HepG2 (cell line): ENCODE data around the gene CPNE2. TPM values are rescaled to one million over a fixed set of nuclear protein-coding genes. Genes with fewer than 3 reads are reported as not detected.
A peak's percentile ranks its signal among the peaks of the same experiment; 100 is the strongest.

Experiments
- ATAC-seq: fragments of 200-7000 bp; cut with Tn5 transposase; 3 replicates; pipeline ENCODE4 v1.9.1; 2020; ENCODE audit warnings: mild to moderate bottlenecking, moderate library complexity
- BruUV-seq: library from RNA; stranded (reverse); fragments of 400-500 nt; replicated peaks from 2 replicates; lab custom pipeline; 2021; lab: Mats Ljungman, UMichigan
- CTCF ChIA-PET: fragments of 300-600 bp; formaldehyde crosslinking; extraction: SDS; loops from one replicate; lab custom pipeline; 2021; ENCODE audit warnings: low total read pairs, inconsistent platforms, low intra/inter-chr PET ratio; lab: Yijun Ruan, JAX
- POLR2A ChIA-PET: fragments of 350-600 bp; sonication (Branson Sonifier 250); formaldehyde crosslinking; loops from one replicate; lab custom pipeline; 2020; ENCODE audit warnings: antibody characterized with exemption, inconsistent platforms; lab: Yijun Ruan, JAX
- DNase-seq: peaks from one replicate; pipeline ENCODE4 v3.0.0-alpha.2; 2015; ENCODE audit warnings: low spot score
- FAIRE-seq: peaks from 3 replicates; lab custom pipeline; 2011; peaks lifted over from hg19 to GRCh38; lab: Jason Lieb, UNC
- H2AFZ ChIP-seq: one replicate; pipeline ENCODE4 v1.6.1; 2011; ENCODE audit warnings: low read length, inconsistent platforms
- H3K27ac ChIP-seq: fragments of 300-600 bp; 3 replicates; pipeline ENCODE4 v1.8.0; 2011; ENCODE audit warnings: mixed run types, mild to moderate bottlenecking, mixed read lengths, low read length, inconsistent platforms; ENCODE audit not compliant: insufficient read depth; ENCODE audit errors: extremely low read length
- H3K27me3 ChIP-seq, 2 experiments: fragments of 200-600 bp in 1 of 2; 2 replicates in 1 of 2; 3 replicates in 1 of 2; pipeline versions ENCODE4 v1.6.0 to v1.8.0; 2011; ENCODE audit warnings: low read length in 2 of 2, mild to moderate bottlenecking in 2 of 2, moderate library complexity in 2 of 2, inconsistent platforms in 1 of 2; ENCODE audit not compliant: insufficient read depth in 2 of 2, control insufficient read depth in 1 of 2
- H3K36me3 ChIP-seq, 2 experiments: fragments of 200-600 bp in 1 of 2; replicated peaks in 1 of 2; 2 replicates in 1 of 2; 3 replicates in 1 of 2; pipeline versions ENCODE4 v1.5.1 to v1.8.0; 2011; ENCODE audit warnings: low read length in 2 of 2, inconsistent platforms in 1 of 2; ENCODE audit not compliant: insufficient read depth in 2 of 2, control insufficient read depth in 1 of 2
- H3K4me1 ChIP-seq: 2 replicates; pipeline ENCODE4 v1.5.1; 2012; ENCODE audit warnings: low read length, inconsistent platforms; ENCODE audit not compliant: insufficient read depth
- H3K4me2 ChIP-seq: 2 replicates; pipeline ENCODE4 v1.6.0; 2011; ENCODE audit warnings: low read depth, low read length, inconsistent platforms
- H3K4me3 ChIP-seq, 3 experiments: fragments of 200-600 bp in 1 of 3; sonication (generic), shearing (Covaris generic) in 1 of 3; replicated peaks in 1 of 3; 2 replicates each; pipeline ENCODE4 v1.5.1; 2011 to 2016; ENCODE audit warnings: low read length in 3 of 3, inconsistent platforms in 2 of 3, low read depth in 2 of 3, mild to moderate bottlenecking in 2 of 3, control low read depth in 1 of 3, mixed read lengths in 1 of 3; ENCODE audit not compliant: insufficient read depth in 1 of 3
- H3K79me2 ChIP-seq: one replicate; pipeline ENCODE4 v1.6.1; 2011; ENCODE audit warnings: low read length, inconsistent platforms; ENCODE audit not compliant: insufficient read depth
- H3K9ac ChIP-seq: 2 replicates; pipeline ENCODE4 v1.6.0; 2011; ENCODE audit warnings: mild to moderate bottlenecking, low read depth, low read length, inconsistent platforms; ENCODE audit not compliant: insufficient read depth
- H3K9me3 ChIP-seq: 2 replicates; pipeline ENCODE4 v1.5.1; 2012; ENCODE audit warnings: mild to moderate bottlenecking, low read length
- H4K20me1 ChIP-seq: 2 replicates; pipeline ENCODE4 v1.6.0; 2011; ENCODE audit warnings: inconsistent platforms, mild to moderate bottlenecking, low read length, moderate library complexity; ENCODE audit not compliant: insufficient read depth
- EEA1 ChIP-seq: sonication (generic); formaldehyde crosslinking; IDR thresholded peaks from 2 replicates; pipeline ENCODE4 v1.5.1; 2020; ENCODE audit warnings: mild to moderate bottlenecking, missing genetic modification reagents, borderline replicate concordance
- FOXA1 ChIP-seq, 2 experiments: fragments of 450-650 bp in 1 of 2; sonication (generic) in 1 of 2; formaldehyde crosslinking in 1 of 2; IDR thresholded peaks; 2 replicates each; pipeline versions ENCODE4 v1.4.0 to v1.6.1; 2016 to 2020; ENCODE audit warnings: missing genetic modification reagents in 1 of 2
- GPN1 ChIP-seq: sonication (generic); formaldehyde crosslinking; IDR thresholded peaks from 2 replicates; pipeline ENCODE4 v1.5.1; 2020; ENCODE audit warnings: missing genetic modification reagents, borderline replicate concordance
- NFE2L2 ChIP-seq: fragments of 150-350 bp; IDR thresholded peaks from 2 replicates; pipeline ENCODE4 v1.6.1; 2014; ENCODE audit warnings: low read length
- TARDBP ChIP-seq: sonication (generic); formaldehyde crosslinking; IDR thresholded peaks from 2 replicates; pipeline ENCODE4 v1.8.0; 2022; ENCODE audit warnings: mild to moderate bottlenecking, missing genetic modification reagents
- ZFAT ChIP-seq: sonication (generic); formaldehyde crosslinking; conservative IDR thresholded peaks from 2 replicates; pipeline ENCODE4 v1.8.1; 2023; ENCODE audit warnings: missing genetic modification reagents, inconsistent platforms
- ZNF331 ChIP-seq: sonication (generic); formaldehyde crosslinking; IDR thresholded peaks from 2 replicates; pipeline ENCODE4 v1.4.0; 2020; ENCODE audit warnings: missing genetic modification reagents
- ZNF484 ChIP-seq: sonication (generic); formaldehyde crosslinking; IDR thresholded peaks from 2 replicates; pipeline ENCODE4 v1.5.1; 2020; ENCODE audit warnings: mild to moderate bottlenecking, low read depth, missing genetic modification reagents, borderline replicate concordance
- ZNF883 ChIP-seq: sonication (generic); formaldehyde crosslinking; IDR thresholded peaks from 2 replicates; pipeline ENCODE4 v1.5.1; 2020; ENCODE audit warnings: mild to moderate bottlenecking, missing genetic modification reagents; ENCODE audit errors: not compliant biosample characterization
- WGBS: methylation state at CpG from one replicate; pipeline ENCODE4 v1.1.6; 2017; ENCODE audit warnings: low lambda C conversion rate; 5-methylcytosine and 5-hydroxymethylcytosine counted together
- in situ Hi-C: cut with HindIII; loops from 2 replicates; pipeline ENCODE4 v1.10.0; 2017; ENCODE audit warnings: low pct_unique_long_range_greater_than_20kb; ENCODE audit not compliant: extremely low pct_ligation_motif_present
- intact Hi-C: fragments of 100-400 bp; cut with micrococcal nuclease; formaldehyde crosslinking; loops from one replicate; pipeline ENCODE4 v1.10.0; 2022; ENCODE audit not compliant: unreplicated experiment
- polyA plus RNA-seq, 8 experiments: library from polyadenylated mRNA; depleted of rRNA in 3 of 8; stranded (reverse) in 7 of 8; unstranded in 1 of 8; fragments of >200 nt; fragmentation: Illumina TruSeq in 4 of 8; extraction: Trizol in 4 of 8; gene quantifications; 2 replicates each; pipeline versions ENCODE4 v1.2.1 to v1.2.3, GENCODE V29; 2011 to 2016; ENCODE audit warnings: low read depth in 4 of 8, missing spikeins in 1 of 8, mixed read lengths in 1 of 8; ENCODE audit not compliant: insufficient read depth in 1 of 8
- total RNA-seq, 5 experiments: library from RNA; depleted of rRNA; stranded (reverse); fragments of >200 nt; fragmentation: Illumina TruSeq; extraction: Trizol; gene quantifications; 2 replicates each; pipeline ENCODE4 v1.2.3, GENCODE V29; 2016; ENCODE audit warnings: low read depth in 1 of 5
- TF ChIP-seq, protein P1 (sequence below): sonication (generic); formaldehyde crosslinking; IDR thresholded peaks from 2 replicates; pipeline ENCODE4 v1.4.0; 2020; ENCODE audit warnings: missing genetic modification reagents
- TF ChIP-seq, protein P2 (sequence below): sonication (generic); formaldehyde crosslinking; IDR thresholded peaks from 2 replicates; pipeline ENCODE4 v1.5.1; 2020; ENCODE audit warnings: missing genetic modification reagents, mild to moderate bottlenecking, borderline replicate concordance

Gene CPNE2
- total and polyA plus RNA-seq, 2 of the 13 experiments (the other 11 are each of a cell fraction or from before 2014, with no cell fraction given): 10.6 to 23.3 TPM

DNA sequence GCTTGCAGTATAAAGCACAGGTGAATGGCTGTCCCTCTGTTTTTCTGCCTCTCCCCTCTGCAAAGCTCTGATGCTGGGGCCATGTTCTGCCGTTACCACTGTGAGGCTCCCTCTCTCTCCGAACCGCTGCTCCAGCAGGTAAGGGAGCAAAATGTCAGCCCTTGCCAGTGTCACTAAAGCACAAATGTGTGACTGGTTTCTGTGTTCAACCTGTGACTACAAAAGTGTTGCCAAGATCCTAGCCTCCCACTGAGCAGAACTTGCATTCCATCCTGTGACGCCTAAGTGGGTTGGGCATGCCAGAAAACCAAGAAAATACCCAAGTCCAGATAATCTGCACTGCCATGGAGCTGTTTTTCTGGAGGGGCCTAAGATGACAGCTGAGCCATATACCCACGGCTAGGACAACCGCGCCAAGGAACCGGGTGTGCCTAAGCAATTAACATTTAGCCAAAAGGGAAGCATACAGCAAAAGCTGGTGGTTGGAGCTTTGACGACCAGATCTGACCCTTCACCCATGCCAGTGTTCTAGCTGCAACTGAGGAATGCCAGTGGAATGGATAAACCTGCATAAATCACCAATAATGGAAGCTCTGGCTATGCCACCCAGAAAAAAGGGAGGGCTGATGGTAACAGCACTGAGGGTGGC lies 58.4 kb downstream of the CPNE2 start:
- no peak overlapping the region for H3K4me3 ChIP-seq
- H2AFZ ChIP-seq: no peak overlapping the region
- DNase-seq (no peak), ATAC-seq (no peak), FAIRE-seq (no peak)
- H3K27ac ChIP-seq: no peak overlapping the region
- H3K79me2 ChIP-seq: no peaks in the 10 kb centered on the region
- H3K9ac ChIP-seq: no peak overlapping the region
- ChIA-PET CTCF (no interaction called here), POLR2A (interaction anchor here (0.7 to 3.0 kb wide), 3 partner anchors 24 to 129 kb away, joined by 3 to 10 read pairs (median 4); partner anchors contain the start of genes PSME3IP1 and RSPRY1)
- in situ Hi-C loops (no loop called here), intact Hi-C loops (no loop called here)
- WGBS: 99% methylated on average over 7 of the region's 9 CpGs
- BruUV-seq: no TSS peak
- H3K9me3 ChIP-seq: no peaks in the 10 kb centered on the region
- TF ChIP-seq, protein P1, sequence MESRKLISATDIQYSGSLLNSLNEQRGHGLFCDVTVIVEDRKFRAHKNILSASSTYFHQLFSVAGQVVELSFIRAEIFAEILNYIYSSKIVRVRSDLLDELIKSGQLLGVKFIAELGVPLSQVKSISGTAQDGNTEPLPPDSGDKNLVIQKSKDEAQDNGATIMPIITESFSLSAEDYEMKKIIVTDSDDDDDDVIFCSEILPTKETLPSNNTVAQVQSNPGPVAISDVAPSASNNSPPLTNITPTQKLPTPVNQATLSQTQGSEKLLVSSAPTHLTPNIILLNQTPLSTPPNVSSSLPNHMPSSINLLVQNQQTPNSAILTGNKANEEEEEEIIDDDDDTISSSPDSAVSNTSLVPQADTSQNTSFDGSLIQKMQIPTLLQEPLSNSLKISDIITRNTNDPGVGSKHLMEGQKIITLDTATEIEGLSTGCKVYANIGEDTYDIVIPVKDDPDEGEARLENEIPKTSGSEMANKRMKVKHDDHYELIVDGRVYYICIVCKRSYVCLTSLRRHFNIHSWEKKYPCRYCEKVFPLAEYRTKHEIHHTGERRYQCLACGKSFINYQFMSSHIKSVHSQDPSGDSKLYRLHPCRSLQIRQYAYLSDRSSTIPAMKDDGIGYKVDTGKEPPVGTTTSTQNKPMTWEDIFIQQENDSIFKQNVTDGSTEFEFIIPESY: peak; percentile 99
- TF ChIP-seq GPN1 (CRISPR knock-in tag): no peak
- peaks cover 7 to 35% of the 10 kb centered on the region in 2 experiments; a peak in 4 of 5 replicates for H3K36me3 ChIP-seq
- H3K27me3 ChIP-seq: no peaks in the 10 kb centered on the region
- no peak overlapping the region for H3K4me2 ChIP-seq
- H3K4me1 ChIP-seq: peaks cover 21% of the 10 kb centered on the region
- no peaks in the 10 kb centered on the region for H4K20me1 ChIP-seq

DNA sequence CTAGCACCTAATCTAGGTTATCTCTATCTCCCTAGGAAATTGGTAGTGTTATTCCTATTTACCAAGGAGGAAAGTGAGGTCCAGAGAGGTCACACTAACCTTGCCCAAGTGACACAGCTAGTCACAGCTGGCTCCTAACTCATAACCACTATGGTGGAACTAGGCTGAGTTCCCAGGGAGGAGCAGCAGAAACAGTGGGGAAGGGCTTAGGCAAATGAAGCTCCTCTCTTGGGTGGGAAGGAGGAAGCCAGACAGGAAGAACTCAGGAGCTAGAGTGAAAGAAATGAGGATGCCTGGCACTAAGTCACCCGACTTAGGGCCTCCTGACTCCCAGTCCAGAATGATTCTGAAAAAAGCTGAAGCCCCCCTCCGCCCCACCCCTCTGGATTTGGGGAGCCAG lies 59.0 kb downstream of the CPNE2 start:
- Histone ChIP-seq H3K4me1 (peaks cover 21% of the 10 kb centered on the region), H2AFZ (no peak overlapping the region), H4K20me1 (no peaks in the 10 kb centered on the region), H3K4me2 (no peak overlapping the region), H3K4me3 (no peak overlapping the region), H3K27me3 (no peaks in the 10 kb centered on the region), H3K9me3 (no peaks in the 10 kb centered on the region), H3K9ac (no peak overlapping the region), H3K79me2 (no peaks in the 10 kb centered on the region), H3K27ac (no peak overlapping the region), H3K36me3 (peaks cover 7 to 35% of the 10 kb centered on the region in 2 experiments; a peak in 4 of 5 replicates)
- in situ Hi-C loops: no loop called here
- ChIA-PET CTCF (no interaction called here), POLR2A (interaction anchor here (1.1 to 3.0 kb wide), 4 partner anchors 24 to 94 kb away, joined by 3 to 10 read pairs (median 4); partner anchors contain the start of genes ARL2BP, PSME3IP1 and RSPRY1)
- DNase-seq (no peak), ATAC-seq (no peak), FAIRE-seq (no peak)
- TF ChIP-seq ZNF484 (CRISPR knock-in tag) (no peak), ZFAT (no peak), ZNF331 (CRISPR knock-in tag) (no peak), FOXA1 (IDR thresholded peaks at IDR 0.05) (no peak), FOXA1 (CRISPR knock-in tag; IDR thresholded peaks at IDR 0.05) (no peak), TARDBP (CRISPR knock-in tag) (no peak), ZNF883 (no peak), NFE2L2 (no peak), EEA1 (CRISPR knock-in tag) (no peak)
- TF ChIP-seq, protein P2, sequence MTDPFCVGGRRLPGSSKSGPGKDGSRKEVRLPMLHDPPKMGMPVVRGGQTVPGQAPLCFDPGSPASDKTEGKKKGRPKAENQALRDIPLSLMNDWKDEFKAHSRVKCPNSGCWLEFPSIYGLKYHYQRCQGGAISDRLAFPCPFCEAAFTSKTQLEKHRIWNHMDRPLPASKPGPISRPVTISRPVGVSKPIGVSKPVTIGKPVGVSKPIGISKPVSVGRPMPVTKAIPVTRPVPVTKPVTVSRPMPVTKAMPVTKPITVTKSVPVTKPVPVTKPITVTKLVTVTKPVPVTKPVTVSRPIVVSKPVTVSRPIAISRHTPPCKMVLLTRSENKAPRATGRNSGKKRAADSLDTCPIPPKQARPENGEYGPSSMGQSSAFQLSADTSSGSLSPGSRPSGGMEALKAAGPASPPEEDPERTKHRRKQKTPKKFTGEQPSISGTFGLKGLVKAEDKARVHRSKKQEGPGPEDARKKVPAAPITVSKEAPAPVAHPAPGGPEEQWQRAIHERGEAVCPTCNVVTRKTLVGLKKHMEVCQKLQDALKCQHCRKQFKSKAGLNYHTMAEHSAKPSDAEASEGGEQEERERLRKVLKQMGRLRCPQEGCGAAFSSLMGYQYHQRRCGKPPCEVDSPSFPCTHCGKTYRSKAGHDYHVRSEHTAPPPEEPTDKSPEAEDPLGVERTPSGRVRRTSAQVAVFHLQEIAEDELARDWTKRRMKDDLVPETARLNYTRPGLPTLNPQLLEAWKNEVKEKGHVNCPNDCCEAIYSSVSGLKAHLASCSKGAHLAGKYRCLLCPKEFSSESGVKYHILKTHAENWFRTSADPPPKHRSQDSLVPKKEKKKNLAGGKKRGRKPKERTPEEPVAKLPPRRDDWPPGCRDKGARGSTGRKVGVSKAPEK: no peak
- intact Hi-C loops: no loop called here
- 90% methylated on average over 2 of the region's 2 CpGs for WGBS
- no TSS peak for BruUV-seq
